Stomach (tissue), 9 donors: ENCODE measurements around the gene PROM2. TPM values are rescaled to one million over a fixed set of nuclear protein-coding genes. Genes with fewer than 3 reads are reported as not detected.

Experiments used
- DNase-seq, 2 donors: peaks; one replicate each; pipeline versions ENCODE4 v3.0.0 to v3.0.0-alpha.2; 2013 to 2019
- H3K27ac ChIP-seq, 5 donors: fragments of 200-600 bp in 4 of 5; sonication (generic) in 4 of 5; one replicate each; pipeline ENCODE4 v1.5.1; 2013 to 2019; ENCODE audit warnings: mild to moderate bottlenecking in 1 of 5, moderate library complexity in 1 of 5
- H3K27me3 ChIP-seq, 3 donors: fragments of 200-600 bp; sonication (generic); one replicate each; pipeline ENCODE4 v1.5.1; 2017 to 2019; ENCODE audit warnings: mixed run types in 1 of 3
- H3K36me3 ChIP-seq, 4 donors: fragments of 200-600 bp; sonication (generic); 1 replicate in 3 of 4; 2 replicates in 1 of 4; pipeline ENCODE4 v1.5.1; 2016 to 2019
- H3K4me1 ChIP-seq, 4 donors: fragments of 200-600 bp; sonication (generic); one replicate each; pipeline ENCODE4 v1.5.1; 2016 to 2019
- H3K4me3 ChIP-seq, 4 donors: fragments of 200-600 bp; sonication (generic) in 3 of 4; one replicate each; pipeline ENCODE4 v1.5.1; 2016 to 2019; ENCODE audit warnings: mild to moderate bottlenecking in 1 of 4
- H3K9me3 ChIP-seq, 4 donors: fragments of 200-600 bp; sonication (generic); one replicate each; pipeline ENCODE4 v1.5.1; 2016 to 2019
- EP300 ChIP-seq: sonication (generic); formaldehyde crosslinking; IDR thresholded peaks from one replicate; pipeline ENCODE4 v1.6.1; 2017; ENCODE audit warnings: antibody characterized with exemption
- POLR2A ChIP-seq, 4 donors: fragments of 450-650 bp; IDR thresholded peaks; one replicate each; pipeline ENCODE4 v1.6.1; 2016; ENCODE audit warnings: antibody characterized with exemption in 4 of 4, control low read depth in 2 of 4, mild to moderate bottlenecking in 1 of 4, moderate library complexity in 1 of 4
- POLR2AphosphoS5 ChIP-seq, 3 donors: sonication (generic); formaldehyde crosslinking; IDR thresholded peaks; one replicate each; pipeline ENCODE4 v1.6.1; 2016; ENCODE audit warnings: antibody characterized with exemption in 3 of 3
- WGBS, 5 donors: extraction: QIAGEN DNeasy Blood & Tissue Kit in 3 of 5; methylation state at CpG; one replicate each; pipeline versions ENCODE4 v1.1.5 to v1.1.7; 2013 to 2018; 5-methylcytosine and 5-hydroxymethylcytosine counted together
- intact Hi-C: fragments of 100-400 bp; cut with DNase I; formaldehyde crosslinking; loops from one replicate; pipeline ENCODE4 v1.15.1; 2023; ENCODE audit warnings: low total_unique reads
- polyA plus RNA-seq, 3 donors: library from polyadenylated mRNA; stranded (reverse); fragments of 200-250 nt; gene quantifications; one replicate each; pipeline ENCODE4 v1.2.3, GENCODE V29; 2013
- total RNA-seq, 5 donors: library from RNA; depleted of rRNA; stranded (reverse); fragments of >200 nt; gene quantifications; one replicate each; pipeline versions ENCODE4 v1.1.0 to v1.2.3, GENCODE V29; 2014 to 2016
- TF ChIP-seq, protein P1 (sequence below), 7 experiments: fragments of 450-650 bp in 4 of 7; fragments of 200-600 bp in 3 of 7; sonication (generic) in 3 of 7; IDR thresholded peaks; one replicate each; pipeline ENCODE4 v1.5.1; 2016 to 2019; ENCODE audit warnings: antibody characterized with exemption in 7 of 7, control low read depth in 2 of 7, mild to moderate bottlenecking in 1 of 7
- donor health status: healthy with polysubstance abuse.
- donor health status: Bipolar disorder and iron deficiency.
- donor health status: healthy.

The PROM2 gene
- total and polyA plus RNA-seq, 8 donors = 6.0 to 370 (median 27.9) TPM

DNA sequence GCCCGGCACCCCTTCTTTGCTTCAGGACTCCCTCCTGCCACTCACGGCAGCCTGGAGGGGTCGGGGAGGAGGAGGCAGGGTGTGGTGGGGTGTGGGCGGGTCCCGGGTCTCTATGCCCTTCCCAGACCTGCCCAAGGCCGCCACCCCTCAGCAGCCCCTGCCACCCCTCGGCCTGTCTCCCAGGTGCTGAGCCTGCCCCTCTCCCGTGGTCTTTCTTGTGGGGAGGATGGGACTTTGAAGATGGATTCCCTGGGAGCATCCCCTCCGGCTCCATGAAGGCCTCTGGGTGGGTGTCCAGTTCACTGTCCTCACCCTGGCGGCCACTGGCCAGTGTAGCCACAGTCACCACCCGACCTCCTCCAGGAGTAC, 46.1 kb downstream of the PROM2 start:
- Histone ChIP-seq H3K9me3 (no peaks in the 10 kb centered on the region), H3K27me3 (peaks cover 0 to 2% (median 0%) of the 10 kb centered on the region in 3 donors), H3K4me1 (no peaks in the 10 kb centered on the region), H3K4me3 (no peak overlapping the region), H3K36me3 (no peaks in the 10 kb centered on the region), H3K27ac (no peak overlapping the region)
- TF ChIP-seq, protein P1, sequence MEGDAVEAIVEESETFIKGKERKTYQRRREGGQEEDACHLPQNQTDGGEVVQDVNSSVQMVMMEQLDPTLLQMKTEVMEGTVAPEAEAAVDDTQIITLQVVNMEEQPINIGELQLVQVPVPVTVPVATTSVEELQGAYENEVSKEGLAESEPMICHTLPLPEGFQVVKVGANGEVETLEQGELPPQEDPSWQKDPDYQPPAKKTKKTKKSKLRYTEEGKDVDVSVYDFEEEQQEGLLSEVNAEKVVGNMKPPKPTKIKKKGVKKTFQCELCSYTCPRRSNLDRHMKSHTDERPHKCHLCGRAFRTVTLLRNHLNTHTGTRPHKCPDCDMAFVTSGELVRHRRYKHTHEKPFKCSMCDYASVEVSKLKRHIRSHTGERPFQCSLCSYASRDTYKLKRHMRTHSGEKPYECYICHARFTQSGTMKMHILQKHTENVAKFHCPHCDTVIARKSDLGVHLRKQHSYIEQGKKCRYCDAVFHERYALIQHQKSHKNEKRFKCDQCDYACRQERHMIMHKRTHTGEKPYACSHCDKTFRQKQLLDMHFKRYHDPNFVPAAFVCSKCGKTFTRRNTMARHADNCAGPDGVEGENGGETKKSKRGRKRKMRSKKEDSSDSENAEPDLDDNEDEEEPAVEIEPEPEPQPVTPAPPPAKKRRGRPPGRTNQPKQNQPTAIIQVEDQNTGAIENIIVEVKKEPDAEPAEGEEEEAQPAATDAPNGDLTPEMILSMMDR (IDR thresholded peaks at IDR 0.05) = no peak
- TF ChIP-seq EP300 (no peak), POLR2A (IDR thresholded peaks at IDR 0.05) (no peak), POLR2AphosphoS5 (IDR thresholded peaks at IDR 0.05) (no peak)
- DNase-seq = no peak
- 64 to 84% (median 70%) methylated on average over 9 to 11 of the region's 11 CpGs for WGBS, 5 donors
- intact Hi-C loops = no loop called here

DNA sequence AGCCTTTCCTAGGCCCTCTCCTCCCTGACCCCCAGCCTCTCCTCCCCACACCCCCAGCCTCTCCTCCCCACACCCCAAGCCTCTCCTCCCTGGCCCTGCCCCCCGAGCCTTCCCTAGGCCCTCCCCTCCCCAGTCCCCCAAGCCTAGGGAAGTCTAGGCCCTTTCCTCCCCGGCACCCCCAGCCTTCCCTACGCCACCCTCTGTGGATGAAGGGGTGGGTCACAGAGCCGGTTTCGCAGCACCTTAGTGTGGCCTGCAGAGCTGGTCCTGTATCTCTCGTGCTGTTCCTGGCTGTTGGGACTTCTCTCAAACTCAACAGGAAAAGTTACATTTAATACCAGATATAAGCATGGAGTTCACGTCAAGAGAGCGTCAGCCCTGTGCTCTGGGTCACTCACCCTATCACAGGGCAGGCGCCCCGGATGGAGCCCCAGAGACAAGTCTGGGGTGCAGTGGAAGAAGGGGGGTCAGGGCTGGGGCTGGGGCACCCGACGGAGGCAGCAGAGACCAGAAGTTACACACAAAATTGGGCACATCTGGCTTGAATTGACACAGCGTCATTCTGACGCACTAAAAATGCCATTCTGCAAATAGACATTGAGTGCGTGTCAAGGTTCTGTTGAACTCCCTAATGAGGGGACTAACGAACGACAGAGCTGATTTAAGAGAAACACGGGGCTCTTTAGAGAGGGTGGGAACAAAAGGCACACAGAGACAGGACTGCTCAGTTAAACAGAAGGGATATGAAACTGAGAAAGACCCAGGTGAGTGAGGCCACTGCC, 46.9 kb downstream of the PROM2 start:
- TF ChIP-seq, protein P1 (IDR thresholded peaks at IDR 0.05) = no peak
- TF ChIP-seq EP300 (no peak), POLR2A (IDR thresholded peaks at IDR 0.05) (no peak), POLR2AphosphoS5 (IDR thresholded peaks at IDR 0.05) (no peak)
- DNase-seq = no peak

DNA sequence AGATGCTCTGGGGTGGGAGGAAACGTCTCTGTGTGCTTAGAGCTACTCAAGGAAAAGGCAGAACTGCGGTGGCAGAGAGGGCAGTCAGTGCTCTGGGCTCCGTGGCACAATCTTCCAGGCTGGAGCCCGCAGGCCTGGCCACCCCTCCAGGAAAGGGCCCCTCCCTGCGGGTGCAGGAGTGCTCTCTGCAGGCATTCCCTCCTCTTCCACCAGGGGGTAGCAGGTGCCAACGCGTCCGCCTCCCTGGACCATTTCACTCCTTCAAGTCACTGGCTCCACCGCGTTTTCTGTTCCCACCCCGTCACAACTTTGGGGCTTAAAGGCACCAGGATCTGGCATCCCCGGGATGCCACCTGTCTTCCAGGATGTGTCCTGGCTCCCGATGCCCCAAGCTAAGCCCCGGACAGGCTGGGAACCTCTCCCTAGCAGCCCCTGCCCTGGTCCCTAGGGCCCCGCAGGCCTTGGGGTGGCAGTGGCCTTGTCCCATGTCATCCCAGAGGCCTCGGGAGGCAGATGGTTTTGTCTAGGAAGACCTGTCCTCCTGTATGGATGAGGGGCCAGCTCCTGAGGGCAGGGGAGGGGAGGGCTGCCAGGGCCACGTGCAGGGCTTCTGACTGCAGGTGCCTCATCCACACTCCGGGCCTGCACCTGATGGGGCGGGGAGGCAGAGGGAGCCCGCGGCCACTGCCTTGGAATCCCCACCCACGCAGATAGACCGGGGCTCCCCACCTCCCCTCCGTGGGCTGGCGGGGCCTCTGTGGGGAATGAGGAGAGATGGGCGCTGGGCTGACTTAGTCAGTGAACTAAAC, 49.3 kb downstream of the PROM2 start:
- Histone ChIP-seq H3K27me3 (no peaks in the 10 kb centered on the region), H3K9me3 (no peaks in the 10 kb centered on the region), H3K4me3 (no peak overlapping the region), H3K4me1 (no peaks in the 10 kb centered on the region), H3K36me3 (no peaks in the 10 kb centered on the region), H3K27ac (no peak overlapping the region)
- TF ChIP-seq, protein P1 (IDR thresholded peaks at IDR 0.05) = peak in 5 of 7 experiments; percentile 21 to 53 (median 40)
- TF ChIP-seq EP300 = no peak
- intact Hi-C loops = no loop called here
- DNase-seq = peak; percentile 36 to 38
- WGBS, 5 donors = 51 to 75% (median 72%) methylated on average over 14 to 26 of the region's 26 CpGs

More for the DNA sequence above, 46.9 kb downstream of the PROM2 start:
- Histone ChIP-seq H3K27me3 (no peaks in the 10 kb centered on the region), H3K36me3 (no peaks in the 10 kb centered on the region), H3K4me1 (no peaks in the 10 kb centered on the region), H3K9me3 (no peaks in the 10 kb centered on the region), H3K27ac (no peak overlapping the region), H3K4me3 (no peak overlapping the region)
- intact Hi-C loops = no loop called here
- WGBS, 5 donors = 59 to 78% (median 67%) methylated on average over 18 of the region's 18 CpGs

DNA sequence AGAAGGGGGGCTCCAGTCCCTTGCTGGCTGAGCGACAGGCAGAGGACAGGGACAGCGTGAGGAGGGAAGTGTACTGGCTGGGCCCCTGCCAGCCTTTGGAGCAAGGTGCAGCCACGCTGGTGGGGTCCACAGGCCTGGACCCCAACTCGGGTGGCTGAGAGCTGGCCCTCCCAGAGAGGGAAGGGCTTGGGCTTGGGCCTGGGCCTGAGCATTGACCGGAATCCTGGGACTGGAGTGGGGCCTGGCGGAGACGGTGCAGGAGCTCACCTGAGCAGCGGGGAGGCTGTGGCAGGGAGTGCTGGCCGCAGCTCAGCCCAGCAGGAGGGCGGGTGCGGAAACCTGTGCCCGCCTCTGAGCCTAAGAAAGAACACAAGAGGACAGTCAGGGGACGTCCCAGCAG, 50.8 kb downstream of the PROM2 start:
- no peak for DNase-seq
- WGBS, 5 donors = 82 to 94% (median 93%) methylated on average over 10 to 13 of the region's 13 CpGs
- Histone ChIP-seq H3K36me3 (no peaks in the 10 kb centered on the region), H3K4me1 (no peaks in the 10 kb centered on the region), H3K9me3 (no peaks in the 10 kb centered on the region), H3K4me3 (no peak overlapping the region), H3K27me3 (no peaks in the 10 kb centered on the region), H3K27ac (no peak overlapping the region)
- intact Hi-C loops = no loop called here
- TF ChIP-seq EP300 (no peak), POLR2A (IDR thresholded peaks at IDR 0.05) (no peak), POLR2AphosphoS5 (IDR thresholded peaks at IDR 0.05) (no peak)
- TF ChIP-seq, protein P1 (IDR thresholded peaks at IDR 0.05) = no peak
